Limb (tissue), 2 donors: ENCODE data around the gene PRDM9.
A peak's percentile ranks its signal among the peaks of the same experiment; 100 is the strongest.
"Not testable (repeated sequence)": the region's sequence is repeated elsewhere in the genome, so short reads cannot be mapped to it uniquely, and the experiment has no call there.

Source experiments
- DNase-seq, 2 donors: peaks; one replicate each; pipeline ENCODE4 v3.0.0-alpha.2; 2016; ENCODE audit errors: extremely low spot score in 2 of 2

Gene PRDM9

GRCh38 chr5:23507278-23507685 is at the start of gene PRDM9:
PRDM9 (plus strand) TSS chr5:23507609; CDS start chr5:23509034, 1,425 bp downstream.
- peak; percentile 18 to 79 for DNase-seq

- no peak for DNase-seq
Measured at GRCh38 chr5:23457780-23458179, 49.6 kb upstream of the PRDM9 start.

DNA sequence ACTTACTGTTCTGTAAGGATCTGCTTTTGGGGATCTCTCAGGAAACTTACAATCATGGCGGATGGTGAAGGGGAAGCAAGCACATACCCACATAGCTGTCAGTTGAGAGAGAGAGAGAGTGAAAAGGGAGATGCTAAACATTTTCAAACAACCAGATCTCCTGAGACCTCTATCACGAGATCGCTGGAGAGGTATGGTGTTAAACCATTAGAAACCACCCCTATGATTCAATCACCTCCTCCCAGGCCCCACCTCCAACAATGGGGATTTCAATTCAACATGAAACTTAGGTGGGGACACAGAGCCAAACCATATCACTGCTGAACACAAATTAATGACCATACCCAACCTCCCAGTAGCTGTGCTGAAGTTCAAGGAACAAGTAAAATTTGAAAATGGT is 48.2 kb upstream of the PRDM9 start:
- DNase-seq = no peak

GRCh38 chr5:23461576-23461975 is 45.8 kb upstream of the PRDM9 start:
- no peak for DNase-seq

GRCh38 chr5:23466401-23466912 is 41.0 kb upstream of the PRDM9 start:
- DNase-seq = no peak

DNA sequence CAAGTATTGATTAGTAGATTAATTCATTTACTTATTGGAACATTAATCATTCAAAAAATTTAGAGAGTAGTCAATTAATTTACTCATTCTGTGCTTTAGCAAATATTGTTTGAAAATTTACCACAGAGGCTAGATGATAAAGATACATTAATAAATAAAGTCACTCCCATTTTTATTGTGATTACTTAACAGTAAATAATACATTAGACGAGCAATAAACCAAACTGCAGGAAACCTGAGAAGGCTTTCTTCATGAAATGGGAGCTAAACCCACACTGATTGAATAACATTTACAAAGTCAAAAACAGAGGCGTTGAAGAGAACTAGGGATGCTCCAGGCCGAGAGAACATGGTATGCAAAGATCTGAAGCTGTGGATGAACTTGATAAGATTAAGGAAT is 38.8 kb upstream of the PRDM9 start:
- no peak for DNase-seq

DNA sequence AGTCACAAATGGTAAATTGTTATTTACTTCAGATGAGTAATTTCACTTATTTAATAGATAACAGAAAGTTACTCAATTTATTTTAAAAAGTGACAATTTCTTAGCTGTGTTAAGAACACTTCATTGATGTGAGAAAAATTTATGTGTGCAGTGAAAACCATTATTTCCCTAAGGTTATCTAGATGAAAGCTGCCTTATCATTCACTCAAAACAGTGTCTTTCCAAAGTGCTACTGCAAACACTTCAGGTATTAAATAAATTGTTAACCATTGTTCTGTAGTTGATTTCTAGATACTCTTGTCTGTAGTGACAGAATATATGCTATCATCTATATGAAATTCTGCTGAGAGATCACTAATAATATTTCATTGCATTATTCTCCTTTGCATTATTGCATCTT is 33.5 kb upstream of the PRDM9 start:
- DNase-seq = no peak

GRCh38 chr5:23474315-23474714 is 33.1 kb upstream of the PRDM9 start:
- DNase-seq = no peak

- no peak for DNase-seq
Measured at GRCh38 chr5:23476580-23476979, 30.8 kb upstream of the PRDM9 start.

- no peak for DNase-seq
Measured at GRCh38 chr5:23482642-23483041, 24.8 kb upstream of the PRDM9 start.

- DNase-seq = no peak
Measured at GRCh38 chr5:23483090-23483489, 24.3 kb upstream of the PRDM9 start.

- DNase-seq = no peak
Measured at GRCh38 chr5:23484096-23484495, 23.3 kb upstream of the PRDM9 start.

DNA sequence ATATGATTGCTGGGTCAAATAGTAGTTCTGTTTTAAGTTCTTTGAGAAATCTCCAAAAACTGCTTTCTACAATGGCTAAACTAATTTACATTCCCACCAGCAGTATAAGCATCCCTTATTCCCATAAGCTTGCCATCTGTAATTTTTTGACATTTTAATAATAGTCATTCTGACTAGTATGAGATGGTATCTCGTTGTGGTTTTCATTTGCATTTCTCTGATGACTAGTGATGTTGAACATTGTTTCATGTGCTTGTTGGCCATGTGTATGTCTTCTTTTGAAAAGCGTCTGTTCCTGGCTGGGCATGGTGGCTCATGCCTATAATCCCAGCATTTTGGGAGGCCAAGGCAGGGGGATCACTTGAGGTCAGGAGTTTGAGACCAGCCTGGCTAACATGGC is 21.2 kb upstream of the PRDM9 start:
- DNase-seq = not testable (repeated sequence)

DNA sequence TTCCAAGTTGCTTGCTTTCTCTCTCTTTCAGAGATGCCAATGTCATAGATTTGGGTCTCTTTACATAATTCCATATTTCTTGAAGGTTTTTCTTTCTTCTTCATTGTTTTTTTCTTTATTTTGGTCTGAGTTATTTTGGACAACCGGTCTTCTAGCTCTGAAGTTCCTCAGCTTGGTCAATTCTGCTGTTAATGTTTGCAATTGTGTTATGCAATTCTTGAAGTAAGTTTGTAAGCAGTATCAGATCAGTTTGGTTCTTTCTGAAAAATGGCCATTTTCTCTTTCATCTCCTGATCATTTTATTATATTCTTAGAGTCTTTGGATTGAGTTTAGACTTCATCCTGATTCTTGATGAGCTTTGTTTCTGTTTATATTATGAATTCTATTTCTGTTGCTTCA is 16.4 kb upstream of the PRDM9 start:
- DNase-seq = no peak

DNA sequence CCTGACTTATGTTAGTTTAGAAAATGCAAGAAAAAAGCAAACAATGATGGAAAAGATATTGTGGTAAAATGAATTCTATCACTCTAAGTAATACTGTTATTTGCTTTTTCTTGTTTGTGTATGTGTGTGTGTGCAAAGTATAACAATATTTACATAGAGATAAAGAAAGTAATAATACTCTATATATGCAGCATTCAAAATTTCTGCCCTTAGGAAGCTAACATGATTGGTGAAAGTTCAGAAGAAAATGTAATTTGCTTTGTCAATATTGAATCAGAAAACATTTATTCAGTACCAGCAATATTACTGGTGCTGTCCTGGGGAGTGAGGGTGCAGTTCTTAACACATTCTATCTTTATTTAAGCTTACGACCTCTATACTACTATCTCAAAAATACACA is 12.9 kb upstream of the PRDM9 start:
- no peak for DNase-seq

GRCh38 chr5:23496576-23496975 is 10.8 kb upstream of the PRDM9 start:
- DNase-seq = no peak

DNA sequence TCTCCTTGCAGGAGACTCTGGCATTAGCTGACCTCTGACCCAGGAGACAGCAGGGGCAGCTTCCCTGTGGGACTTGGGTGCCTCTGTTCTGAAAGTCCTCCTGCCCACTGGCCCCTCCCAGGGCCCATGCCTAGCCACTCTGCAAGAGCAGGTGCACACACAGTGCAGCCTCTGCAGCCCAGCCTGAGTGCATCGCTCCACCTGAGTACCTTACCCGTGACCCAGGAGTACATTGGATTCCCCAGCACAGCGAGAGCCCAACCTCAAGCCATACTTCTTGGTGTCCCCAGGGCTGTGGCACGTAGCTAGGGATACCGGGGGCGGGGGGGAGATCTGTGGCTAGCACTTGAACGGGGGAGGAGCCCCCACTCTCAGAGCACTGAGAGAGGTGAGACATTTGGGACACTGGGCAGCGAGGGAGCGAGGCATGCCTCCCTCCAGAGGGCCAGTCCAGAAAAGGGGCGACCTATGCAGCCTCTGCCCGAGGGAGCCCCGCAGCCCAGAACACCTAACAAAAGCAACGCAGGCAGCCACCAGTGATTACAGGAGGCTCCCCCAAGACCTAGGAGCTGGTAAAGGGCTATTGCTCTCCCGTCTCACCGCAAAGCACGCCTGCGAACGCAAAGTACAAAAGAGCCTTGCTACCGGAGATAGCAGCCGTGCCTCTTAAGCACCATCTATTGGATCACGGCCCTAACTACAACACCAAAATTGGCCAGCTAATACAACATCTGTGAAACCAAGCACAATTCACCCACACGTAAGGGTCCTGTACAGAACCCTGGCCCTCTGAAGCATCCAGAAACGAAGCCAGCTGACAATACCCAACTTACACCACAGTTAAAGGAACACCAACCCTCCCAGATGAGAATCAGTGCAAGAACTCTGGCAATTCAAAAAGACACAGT is 826 bp upstream of the PRDM9 start:
- peak in 1 of 2 donors; percentile 41 for DNase-seq

DNA sequence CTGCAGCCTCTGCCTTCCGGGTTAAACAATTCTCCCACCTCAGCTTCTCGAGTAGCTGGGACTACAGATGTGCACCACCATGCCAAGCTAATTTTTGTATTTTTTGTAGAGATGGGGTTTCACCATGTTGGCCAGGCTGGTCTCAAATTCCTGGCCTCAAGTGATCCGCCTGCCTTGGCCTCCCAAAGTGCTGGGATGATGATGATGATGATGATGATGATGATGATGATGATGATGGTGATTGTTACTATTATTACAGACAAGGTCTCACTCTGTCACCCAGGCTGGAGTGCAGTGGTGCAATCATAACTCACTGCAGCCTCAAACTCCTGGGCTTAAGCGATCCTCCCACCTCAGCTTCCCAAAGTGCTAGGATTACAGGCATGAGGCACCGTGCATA is 3.0 kb downstream of the PRDM9 start:
- not testable (repeated sequence) for DNase-seq

DNA sequence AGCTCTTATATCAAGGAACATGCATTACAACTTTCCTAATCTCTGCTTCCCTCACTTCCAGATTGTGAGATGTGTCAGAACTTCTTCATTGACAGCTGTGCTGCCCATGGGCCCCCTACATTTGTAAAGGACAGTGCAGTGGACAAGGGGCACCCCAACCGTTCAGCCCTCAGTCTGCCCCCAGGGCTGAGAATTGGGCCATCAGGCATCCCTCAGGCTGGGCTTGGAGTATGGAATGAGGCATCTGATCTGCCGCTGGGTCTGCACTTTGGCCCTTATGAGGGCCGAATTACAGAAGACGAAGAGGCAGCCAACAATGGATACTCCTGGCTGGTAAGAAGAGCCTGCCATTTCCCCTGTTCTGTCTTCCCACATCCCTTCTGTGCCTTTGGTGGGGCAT is 15.1 kb downstream of the PRDM9 start:
- DNase-seq = no peak

DNA sequence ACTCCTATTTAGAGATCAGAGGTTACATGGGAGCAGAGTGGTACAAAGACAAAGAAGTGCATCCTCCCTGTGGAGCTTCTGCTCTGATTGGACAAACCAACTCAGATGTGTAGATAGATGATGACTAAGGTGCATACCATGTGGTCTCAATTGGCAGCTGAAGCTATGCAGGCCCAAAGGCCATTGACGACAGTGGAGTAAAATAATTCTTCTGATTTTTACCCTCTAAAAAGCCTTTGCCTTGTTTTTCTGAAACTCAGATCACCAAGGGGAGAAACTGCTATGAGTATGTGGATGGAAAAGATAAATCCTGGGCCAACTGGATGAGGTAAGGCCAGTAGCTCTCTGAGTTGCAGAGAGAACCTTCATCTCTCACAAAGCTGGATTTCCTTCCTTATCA is 15.6 kb downstream of the PRDM9 start:
- no peak for DNase-seq

GRCh38 chr5:23523998-23524397 is 16.6 kb downstream of the PRDM9 start:
- no peak for DNase-seq

DNA sequence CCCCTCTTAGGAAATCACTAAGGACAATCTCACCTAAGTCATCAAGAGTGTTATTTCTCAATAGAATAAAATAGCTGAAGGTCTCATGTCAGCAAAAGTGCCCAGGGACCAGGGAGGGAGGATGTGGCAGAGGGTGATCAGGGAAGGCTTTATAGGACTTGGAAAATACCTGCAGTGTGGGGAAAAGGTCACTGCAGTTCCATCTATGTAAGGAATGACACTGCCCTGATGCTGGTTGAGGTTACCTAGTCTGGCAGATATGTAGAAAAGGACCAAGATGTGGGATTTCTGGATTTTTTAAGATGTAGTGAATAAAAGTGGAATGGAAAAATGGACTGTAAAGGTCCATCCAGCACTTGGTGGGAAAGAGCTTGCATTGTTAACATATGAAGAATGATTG is 18.3 kb downstream of the PRDM9 start:
- no peak for DNase-seq

- DNase-seq = not testable (repeated sequence)
Measured at GRCh38 chr5:23526616-23527015, 19.2 kb downstream of the PRDM9 start.
